Activated CD8-positive, alpha-beta memory T cell treated with anti-CD3 and anti-CD28 coated beads, Interleukin-2, amount 50 U/mL, for 48 hours (primary cell): Measurements from ENCODE around the gene SHISAL1.
A peak's percentile ranks its signal among the peaks of the same experiment; 100 is the strongest.

Source experiments
- DNase-seq: peaks from one replicate; pipeline ENCODE4 v3.0.0-alpha.2; 2020

Gene SHISAL1

GRCh38 chr22:44205516-44206329 is 107.0 kb downstream of the SHISAL1 start:
- peak; percentile 37 for DNase-seq

- DNase-seq: peak; percentile 42
These were observed 107.8 kb downstream of the SHISAL1 start for GRCh38 chr22:44204739-44205515.

- no peak for DNase-seq
These were observed 109.5 kb downstream of the SHISAL1 start for GRCh38 chr22:44203203-44203602.

- DNase-seq: no peak
These were observed 110.4 kb downstream of the SHISAL1 start for GRCh38 chr22:44202261-44202789.

GRCh38 chr22:44201665-44202064 is 111.1 kb downstream of the SHISAL1 start:
- DNase-seq: no peak

- DNase-seq: no peak
These were observed 111.7 kb downstream of the SHISAL1 start for GRCh38 chr22:44200855-44201550.

- DNase-seq: no peak
These were observed 112.3 kb downstream of the SHISAL1 start for GRCh38 chr22:44200451-44200850.

- no peak for DNase-seq
These were observed 112.9 kb downstream of the SHISAL1 start for GRCh38 chr22:44199866-44200265.

GRCh38 chr22:44199164-44199563 is 113.6 kb downstream of the SHISAL1 start:
- no peak for DNase-seq

GRCh38 chr22:44197271-44197670 is 115.5 kb downstream of the SHISAL1 start:
- no peak for DNase-seq

- no peak for DNase-seq
These were observed 116.0 kb downstream of the SHISAL1 start for GRCh38 chr22:44196731-44197131.

- DNase-seq: no peak
These were observed 116.5 kb downstream of the SHISAL1 start for GRCh38 chr22:44196241-44196640.

- no peak for DNase-seq
These were observed 117.4 kb downstream of the SHISAL1 start for GRCh38 chr22:44195189-44195871.

- no peak for DNase-seq
These were observed 118.2 kb downstream of the SHISAL1 start for GRCh38 chr22:44194569-44194968.
